Endometrial microvascular endothelial cells (primary cell): ENCODE data around the gene ABCB8. TPM values are rescaled to one million over a fixed set of nuclear protein-coding genes. Genes with fewer than 3 reads are reported as not detected.
"Not testable (repeated sequence)": the region's sequence is repeated elsewhere in the genome, so short reads cannot be mapped to it uniquely, and the experiment has no call there.

Experiments used
- in situ Hi-C: cut with HindIII; loops from 2 replicates; pipeline ENCODE4 v1.10.0; 2017; ENCODE audit warnings: low sequenced_read_pairs, low pct_unique_long_range_greater_than_20kb; ENCODE audit errors: inconsistent ontology term
- total RNA-seq: library from RNA; depleted of rRNA; stranded (reverse); fragments of >200 nt; gene quantifications from one replicate; pipeline ENCODE4 v1.2.3, GENCODE V29; 2015; ENCODE audit errors: inconsistent ontology term

Gene ABCB8
- total RNA-seq, 1 donor from 2014 or later, result 53.2 TPM

GRCh38 chr7:151011616-151012015 is 16.6 kb upstream of the ABCB8 start:
- in situ Hi-C loops, result not testable (repeated sequence)

- in situ Hi-C loops, result no loop called here
Measured at GRCh38 chr7:151012031-151012692, 16.1 kb upstream of the ABCB8 start.

GRCh38 chr7:151012911-151013347 is 15.3 kb upstream of the ABCB8 start:
- in situ Hi-C loops, result no loop called here

GRCh38 chr7:151013356-151013732 is 14.9 kb upstream of the ABCB8 start:
- in situ Hi-C loops, result no loop called here

GRCh38 chr7:151013733-151014497 is 14.3 kb upstream of the ABCB8 start:
- in situ Hi-C loops, result no loop called here

- in situ Hi-C loops, result no loop called here
Measured at GRCh38 chr7:151014950-151015349, 13.3 kb upstream of the ABCB8 start.

- in situ Hi-C loops, result no loop called here
Measured at GRCh38 chr7:151015967-151016366, 12.3 kb upstream of the ABCB8 start.

GRCh38 chr7:151016505-151016904 is 11.7 kb upstream of the ABCB8 start:
- in situ Hi-C loops, result no loop called here

GRCh38 chr7:151016942-151017341 is 11.3 kb upstream of the ABCB8 start:
- in situ Hi-C loops, result no loop called here

- in situ Hi-C loops, result no loop called here
Measured at GRCh38 chr7:151017370-151017952, 10.8 kb upstream of the ABCB8 start.

GRCh38 chr7:151017953-151018420 is 10.3 kb upstream of the ABCB8 start:
- in situ Hi-C loops, result no loop called here

- in situ Hi-C loops, result no loop called here
Measured at GRCh38 chr7:151018421-151019129, 9.7 kb upstream of the ABCB8 start.

- in situ Hi-C loops, result no loop called here
Measured at GRCh38 chr7:151019130-151019447, 9.2 kb upstream of the ABCB8 start.

GRCh38 chr7:151020231-151020630 is 8.0 kb upstream of the ABCB8 start:
- in situ Hi-C loops, result no loop called here

- in situ Hi-C loops, result no loop called here
Measured at GRCh38 chr7:151023232-151023631, 5.0 kb upstream of the ABCB8 start.

GRCh38 chr7:151024435-151025056 is 3.7 kb upstream of the ABCB8 start, which contains the start of gene ATG9B:
ATG9B (minus strand) TSS chr7:151024494; CDS start chr7:151024423, 71 bp downstream.
- in situ Hi-C loops, result no loop called here

GRCh38 chr7:151025924-151026671 is 2.2 kb upstream of the ABCB8 start:
- in situ Hi-C loops, result no loop called here
